SK-N-SH (cell line): ENCODE data around the gene HACD1.

Source experiments
- MXI1 ChIP-seq: IDR thresholded peaks from 2 replicates; pipeline ENCODE4 v1.6.1; 2012; ENCODE audit warnings: mild to moderate bottlenecking, low read depth, low read length, improper control_type of control experiment
- POLR2AphosphoS5 ChIP-seq: IDR thresholded peaks from 2 replicates; pipeline ENCODE4 v1.6.1; 2012; ENCODE audit warnings: low read depth, low read length
- TF ChIP-seq, protein P1 (sequence below): fragments of 200-600 bp; sonication (generic); IDR thresholded peaks from 2 replicates; pipeline ENCODE4 v1.6.1; 2017; ENCODE audit warnings: antibody characterized with exemption, mild to moderate bottlenecking, moderate library complexity
- TF ChIP-seq, protein P2 (sequence below): IDR thresholded peaks from 2 replicates; pipeline ENCODE4 v1.4.0; 2012; ENCODE audit warnings: low read depth, borderline replicate concordance
- TF ChIP-seq, protein P3 (sequence below): IDR thresholded peaks from 2 replicates; pipeline ENCODE4 v1.4.0; 2012; ENCODE audit warnings: low read depth

DNA sequence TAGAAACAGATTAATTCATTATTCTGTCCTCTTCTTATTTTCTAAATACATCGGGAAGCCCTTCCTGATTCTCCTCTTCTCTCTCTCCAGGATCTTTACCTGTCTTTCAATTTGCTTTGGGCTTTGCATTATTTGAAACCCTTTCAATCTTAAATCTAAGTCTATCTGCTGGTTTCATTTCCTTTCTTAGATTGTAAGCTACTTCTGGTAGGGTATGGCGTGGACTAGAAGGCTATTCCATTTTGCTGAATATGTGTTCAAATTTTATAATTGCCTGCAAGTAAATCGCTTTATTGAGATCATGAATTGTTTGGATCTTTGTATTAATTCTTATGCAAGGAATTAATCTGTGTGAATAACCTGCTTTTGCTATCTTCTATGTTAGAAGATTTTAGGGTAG, 37.8 kb upstream of the HACD1 start:
- TF ChIP-seq, protein P1, sequence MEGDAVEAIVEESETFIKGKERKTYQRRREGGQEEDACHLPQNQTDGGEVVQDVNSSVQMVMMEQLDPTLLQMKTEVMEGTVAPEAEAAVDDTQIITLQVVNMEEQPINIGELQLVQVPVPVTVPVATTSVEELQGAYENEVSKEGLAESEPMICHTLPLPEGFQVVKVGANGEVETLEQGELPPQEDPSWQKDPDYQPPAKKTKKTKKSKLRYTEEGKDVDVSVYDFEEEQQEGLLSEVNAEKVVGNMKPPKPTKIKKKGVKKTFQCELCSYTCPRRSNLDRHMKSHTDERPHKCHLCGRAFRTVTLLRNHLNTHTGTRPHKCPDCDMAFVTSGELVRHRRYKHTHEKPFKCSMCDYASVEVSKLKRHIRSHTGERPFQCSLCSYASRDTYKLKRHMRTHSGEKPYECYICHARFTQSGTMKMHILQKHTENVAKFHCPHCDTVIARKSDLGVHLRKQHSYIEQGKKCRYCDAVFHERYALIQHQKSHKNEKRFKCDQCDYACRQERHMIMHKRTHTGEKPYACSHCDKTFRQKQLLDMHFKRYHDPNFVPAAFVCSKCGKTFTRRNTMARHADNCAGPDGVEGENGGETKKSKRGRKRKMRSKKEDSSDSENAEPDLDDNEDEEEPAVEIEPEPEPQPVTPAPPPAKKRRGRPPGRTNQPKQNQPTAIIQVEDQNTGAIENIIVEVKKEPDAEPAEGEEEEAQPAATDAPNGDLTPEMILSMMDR: no peak
- no peak for TF ChIP-seq POLR2AphosphoS5
- TF ChIP-seq, protein P2, sequence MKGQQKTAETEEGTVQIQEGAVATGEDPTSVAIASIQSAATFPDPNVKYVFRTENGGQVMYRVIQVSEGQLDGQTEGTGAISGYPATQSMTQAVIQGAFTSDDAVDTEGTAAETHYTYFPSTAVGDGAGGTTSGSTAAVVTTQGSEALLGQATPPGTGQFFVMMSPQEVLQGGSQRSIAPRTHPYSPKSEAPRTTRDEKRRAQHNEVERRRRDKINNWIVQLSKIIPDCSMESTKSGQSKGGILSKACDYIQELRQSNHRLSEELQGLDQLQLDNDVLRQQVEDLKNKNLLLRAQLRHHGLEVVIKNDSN: no peak
- TF ChIP-seq MXI1: no peak
- TF ChIP-seq, protein P3, sequence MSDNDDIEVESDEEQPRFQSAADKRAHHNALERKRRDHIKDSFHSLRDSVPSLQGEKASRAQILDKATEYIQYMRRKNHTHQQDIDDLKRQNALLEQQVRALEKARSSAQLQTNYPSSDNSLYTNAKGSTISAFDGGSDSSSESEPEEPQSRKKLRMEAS: no peak
